Measurements from ENCODE around the gene TTC36.
A peak's percentile ranks its signal among the peaks of the same experiment; 100 is the strongest.
"Not testable (repeated sequence)": the region's sequence is repeated elsewhere in the genome, so short reads cannot be mapped to it uniquely, and the experiment has no call there.

The TTC36 gene

GRCh38 chr11:118532852-118533768 is 5.8 kb downstream of the TTC36 start:
- DNase-seq: no peak

GRCh38 chr11:118533769-118534729 is 6.8 kb downstream of the TTC36 start:
- no peak for DNase-seq

GRCh38 chr11:118535261-118535660 is 8.0 kb downstream of the TTC36 start:
- no peak for DNase-seq

DNA sequence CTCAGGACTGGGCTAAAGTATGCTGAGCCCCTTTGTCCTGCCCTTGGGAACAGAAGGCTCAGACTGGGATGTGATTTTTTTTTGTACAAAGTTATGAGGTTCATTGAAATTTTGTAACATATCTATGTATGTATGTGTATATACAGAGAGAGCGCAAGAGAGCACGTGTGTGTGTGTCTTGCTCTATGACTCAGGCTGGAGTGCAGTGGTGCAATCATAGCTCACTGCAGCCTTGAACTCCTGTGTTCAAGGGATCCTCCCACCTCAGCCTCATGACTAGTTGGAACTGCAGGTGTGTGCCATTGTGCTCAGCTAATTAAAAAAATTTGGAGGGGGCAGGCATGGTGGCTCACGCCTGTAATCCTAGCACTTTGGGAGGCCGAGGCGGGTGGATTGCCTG is 9.5 kb downstream of the TTC36 start:
- DNase-seq: no peak

DNA sequence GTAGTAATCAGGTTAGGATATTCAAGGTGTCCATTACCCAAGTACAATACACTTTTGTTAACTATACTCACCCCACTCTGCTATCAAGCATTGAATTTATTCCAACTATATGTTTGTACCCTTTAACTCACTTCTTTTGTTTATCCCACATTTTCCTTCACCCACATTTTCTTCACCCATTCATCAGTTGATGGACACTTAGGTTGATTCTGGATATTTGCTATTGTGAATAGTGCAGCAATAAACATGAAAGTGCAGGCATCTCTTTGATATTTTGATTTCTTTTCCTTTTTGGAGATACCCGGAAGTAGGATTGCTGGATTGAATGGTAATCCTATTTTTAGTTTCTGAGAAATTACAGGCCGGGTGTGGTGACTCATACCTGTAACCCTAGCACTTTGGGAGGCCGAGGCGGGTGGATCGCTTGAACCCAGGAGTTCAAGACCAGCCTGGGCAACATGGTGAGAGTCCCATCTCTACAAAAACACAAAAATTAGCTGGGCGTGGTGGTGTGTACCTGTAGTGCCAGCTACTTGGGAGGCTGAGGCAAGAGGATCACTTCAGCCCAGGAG is 10.2 kb downstream of the TTC36 start:
- no peak for DNase-seq

DNA sequence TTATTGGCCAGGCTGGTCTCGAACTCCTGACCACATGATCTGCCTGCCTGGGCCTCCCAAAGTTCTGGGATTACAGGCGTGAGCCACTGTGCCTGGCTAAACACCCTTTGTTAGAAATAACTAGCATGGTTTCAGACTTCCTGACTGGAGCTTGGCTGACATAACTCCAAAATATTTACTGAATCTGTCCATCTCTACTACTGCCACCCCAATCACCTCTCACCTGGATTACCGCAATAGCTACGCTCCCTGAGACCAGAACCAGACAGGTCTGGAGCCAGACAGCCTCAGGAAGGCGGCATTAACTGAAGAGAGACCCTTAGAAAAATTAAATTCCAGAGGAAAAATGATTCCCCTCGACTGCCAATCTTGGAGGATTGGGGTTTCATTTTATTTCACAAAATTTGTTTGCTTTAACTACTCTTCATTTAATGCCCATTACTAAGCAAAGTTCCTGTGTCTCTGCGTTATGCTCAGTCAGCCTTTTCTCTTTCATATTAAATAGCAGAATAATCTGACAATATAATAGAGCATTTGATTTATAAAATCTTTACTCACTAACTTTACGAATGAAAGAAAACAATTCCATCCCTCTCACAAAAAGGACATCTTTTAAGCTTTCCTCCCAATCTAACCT is 16.9 kb downstream of the TTC36 start:
- DNase-seq: no peak

DNA sequence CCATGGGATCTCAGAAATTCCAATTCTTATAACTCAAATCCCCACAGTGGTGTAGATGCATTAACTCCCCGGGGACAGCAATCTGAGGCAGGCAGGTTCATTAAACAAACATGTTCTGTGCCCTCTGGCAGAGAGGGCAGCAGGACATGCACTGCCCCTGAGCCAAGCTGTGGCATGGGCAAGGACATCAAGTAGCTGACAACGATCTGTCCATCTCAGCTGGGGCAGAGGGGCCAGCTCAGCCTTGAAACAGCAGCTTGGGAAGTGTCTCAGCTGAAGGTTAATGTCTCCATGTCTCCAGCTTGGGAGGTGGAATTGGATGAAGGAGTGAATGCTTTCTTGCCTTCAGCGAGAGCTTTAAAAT is 17.4 kb downstream of the TTC36 start:
- no peak for DNase-seq

- DNase-seq: no peak
Observed at GRCh38 chr11:118545533-118545932, 18.3 kb downstream of the TTC36 start.

DNA sequence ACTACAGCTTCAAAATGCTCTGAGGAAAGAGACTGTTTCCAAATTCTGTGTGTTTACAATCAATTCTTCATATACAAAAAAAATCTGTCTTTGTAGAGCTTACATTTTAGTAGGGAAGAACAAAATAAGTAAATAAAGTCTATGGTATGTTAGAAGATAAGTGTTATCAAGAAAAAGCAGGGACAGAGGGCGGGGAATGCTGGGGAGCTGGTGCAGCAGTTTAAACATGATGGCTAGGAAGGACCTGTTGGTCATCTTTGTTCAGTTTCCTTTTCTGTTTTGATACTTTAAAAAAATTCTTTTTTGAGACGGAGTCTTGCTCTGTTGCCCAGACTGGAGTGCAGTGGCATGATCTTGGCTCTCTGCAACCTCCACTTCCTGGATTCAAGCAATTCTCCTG is 19.9 kb downstream of the TTC36 start:
- DNase-seq: no peak

- DNase-seq: no peak
Observed at GRCh38 chr11:118552341-118552740, 25.1 kb downstream of the TTC36 start.

DNA sequence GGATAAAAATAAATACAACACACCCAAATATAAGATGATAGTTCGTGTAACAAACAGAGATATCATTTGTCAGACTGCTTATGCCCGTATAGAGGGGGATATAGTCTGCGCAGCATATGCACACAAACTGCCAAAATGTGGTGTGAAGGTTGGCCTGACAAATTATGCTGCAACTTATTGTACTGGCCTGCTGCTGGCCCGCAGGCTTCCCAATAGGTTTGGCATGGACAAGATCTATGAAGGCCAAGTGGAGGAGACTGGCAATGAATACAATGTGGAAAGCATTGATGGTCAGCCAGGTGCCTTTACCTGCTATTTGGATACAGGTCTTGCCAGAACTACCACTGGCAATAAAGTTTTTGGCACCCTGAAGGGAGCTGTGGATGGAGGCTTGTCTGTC is 33.5 kb downstream of the TTC36 start:
- DNase-seq: no peak

DNA sequence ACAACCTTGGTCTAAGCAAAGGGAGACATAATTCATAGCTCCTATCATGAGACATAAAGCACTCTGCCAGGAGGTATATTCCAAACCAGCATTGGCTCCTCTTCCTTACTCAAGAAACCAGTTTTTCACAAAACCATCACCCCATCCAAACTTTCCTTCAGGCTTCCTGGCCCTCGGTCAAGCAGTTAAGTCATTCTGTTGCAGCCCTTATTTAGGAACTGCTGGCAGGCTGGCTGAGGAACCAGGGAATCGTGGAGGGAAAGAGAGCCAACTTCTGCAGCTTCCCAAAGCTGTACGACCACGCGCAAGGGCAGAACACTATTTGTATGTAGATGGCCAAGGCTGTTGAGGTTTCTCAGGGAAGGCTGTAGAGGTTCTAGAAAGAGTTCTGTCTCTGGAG is 37.8 kb downstream of the TTC36 start:
- DNase-seq: peak in 1 of 2 experiments; percentile 65

DNA sequence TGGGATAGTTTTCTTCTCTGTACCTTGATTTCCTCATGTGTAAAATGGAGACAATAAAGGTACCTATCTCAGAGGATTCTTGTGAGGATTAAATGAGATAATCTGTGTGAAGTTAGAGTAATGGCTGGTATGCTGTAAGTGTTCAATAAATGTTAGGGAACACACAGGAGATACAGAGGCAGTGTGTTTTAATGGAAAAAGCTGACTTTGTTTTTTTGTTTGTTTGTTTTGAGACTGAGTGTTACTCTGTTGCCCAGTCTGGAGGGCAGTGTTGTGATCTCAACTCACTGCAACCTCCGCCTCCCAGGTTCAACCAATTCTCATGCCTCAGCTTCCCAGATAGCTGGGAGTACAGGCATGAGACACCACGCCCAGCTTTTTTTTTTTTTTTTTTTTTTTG is 42.4 kb downstream of the TTC36 start:
- no peak for DNase-seq

DNA sequence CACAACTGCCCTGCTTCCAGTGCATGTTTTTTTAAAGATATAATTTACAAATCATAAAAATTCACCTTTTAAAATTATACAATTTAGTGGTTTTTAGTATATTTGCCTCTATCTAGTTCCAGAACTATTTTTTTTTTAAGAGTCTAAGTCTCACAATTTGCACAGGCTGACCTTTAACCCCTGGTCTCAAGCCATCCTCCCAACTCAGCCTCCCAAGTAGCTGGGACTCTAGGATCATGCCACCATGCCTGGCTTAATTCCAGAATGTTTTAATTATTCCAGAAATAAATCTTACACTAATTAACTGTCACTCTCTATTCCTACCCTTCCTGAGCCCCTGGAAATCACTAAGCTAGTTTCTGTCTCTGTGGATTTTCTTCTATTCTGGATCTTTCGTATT is 43.5 kb downstream of the TTC36 start:
- DNase-seq: no peak

DNA sequence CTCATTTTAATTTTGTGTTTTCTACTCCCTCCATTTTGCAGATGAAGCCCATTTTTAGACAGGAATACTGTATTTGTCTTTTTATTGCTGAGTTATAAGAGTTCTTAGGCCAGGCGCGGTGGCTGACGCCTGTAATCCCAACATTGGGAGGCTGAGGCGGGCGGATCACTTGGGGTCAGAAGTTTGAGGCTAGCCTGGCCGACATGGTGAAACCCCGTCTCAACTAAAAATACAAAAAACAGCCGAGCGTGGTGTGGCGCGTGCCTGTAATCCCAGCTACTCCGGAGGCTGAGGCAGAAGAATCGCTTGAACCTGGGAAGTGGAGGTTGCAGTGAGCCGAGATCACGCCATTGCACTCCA is 44.4 kb downstream of the TTC36 start:
- not testable (repeated sequence) for DNase-seq

- DNase-seq: peak in 1 of 2 experiments; percentile 75
Observed at GRCh38 chr11:118572061-118572980, 45.0 kb downstream of the TTC36 start, which contains the start of gene ARCN1. Gene ARCN1, plus strand, starts transcription at chr11:118572409. Its CDS starts 139 bp downstream, at chr11:118572548.

GRCh38 chr11:118572981-118573550 is 45.8 kb downstream of the TTC36 start:
- no peak for DNase-seq

GRCh38 chr11:118574636-118575035 is 47.4 kb downstream of the TTC36 start:
- DNase-seq: no peak

- DNase-seq: not testable (repeated sequence)
Observed at GRCh38 chr11:118577995-118578394, 50.7 kb downstream of the TTC36 start.

Data from NCI-H446 (cell line).